Embryonic facial prominence (tissue), 1 donor: ENCODE data around the gene VPS13D.
A peak's percentile ranks its signal among the peaks of the same experiment; 100 is the strongest.
"Not testable (repeated sequence)": the region's sequence is repeated elsewhere in the genome, so short reads cannot be mapped to it uniquely, and the experiment has no call there.

Source experiments
- DNase-seq: peaks from one replicate; pipeline ENCODE4 v3.0.0-alpha.2; 2016; ENCODE audit errors: extremely low spot score

Gene VPS13D

GRCh38 chr1:12287869-12288268, 58.0 kb downstream of the VPS13D start:
- DNase-seq: no peak

- DNase-seq: no peak
These were observed 61.0 kb downstream of the VPS13D start for GRCh38 chr1:12290828-12291227.

- DNase-seq: no peak
These were observed 63.6 kb downstream of the VPS13D start for GRCh38 chr1:12293416-12293815.

GRCh38 chr1:12294076-12294475, 64.2 kb downstream of the VPS13D start:
- no peak for DNase-seq

- no peak for DNase-seq
These were observed 66.2 kb downstream of the VPS13D start for GRCh38 chr1:12296016-12296415.

- no peak for DNase-seq
These were observed 66.8 kb downstream of the VPS13D start for GRCh38 chr1:12296623-12297022.

- no peak for DNase-seq
These were observed 70.9 kb downstream of the VPS13D start for GRCh38 chr1:12300706-12301105.

GRCh38 chr1:12301518-12302237, 71.8 kb downstream of the VPS13D start:
- no peak for DNase-seq

GRCh38 chr1:12302798-12303447, 73.1 kb downstream of the VPS13D start:
- DNase-seq: no peak

- DNase-seq: no peak
These were observed 75.5 kb downstream of the VPS13D start for GRCh38 chr1:12305377-12305776.

GRCh38 chr1:12309783-12310742, 80.2 kb downstream of the VPS13D start:
- DNase-seq: no peak

- DNase-seq: peak; percentile 45
These were observed 84.6 kb downstream of the VPS13D start for GRCh38 chr1:12314333-12314903.

GRCh38 chr1:12315146-12315545, 85.3 kb downstream of the VPS13D start:
- no peak for DNase-seq

GRCh38 chr1:12316331-12316730, 86.5 kb downstream of the VPS13D start:
- DNase-seq: no peak

- no peak for DNase-seq
These were observed 90.7 kb downstream of the VPS13D start for GRCh38 chr1:12320486-12320885.

- no peak for DNase-seq
These were observed 94.6 kb downstream of the VPS13D start for GRCh38 chr1:12324423-12324822.

GRCh38 chr1:12324973-12325372, 95.1 kb downstream of the VPS13D start:
- not testable (repeated sequence) for DNase-seq

GRCh38 chr1:12326986-12327385, 97.2 kb downstream of the VPS13D start:
- DNase-seq: no peak

GRCh38 chr1:12327566-12327965, 97.7 kb downstream of the VPS13D start:
- DNase-seq: no peak

- no peak for DNase-seq
These were observed 103.4 kb downstream of the VPS13D start for GRCh38 chr1:12333036-12333785.

GRCh38 chr1:12335815-12336214, 106.0 kb downstream of the VPS13D start:
- no peak for DNase-seq
